Activated CD8-positive, alpha-beta memory T cell treated with anti-CD3 and anti-CD28 coated beads, Interleukin-2, amount 50 U/mL, for 48 hours (primary cell): ENCODE measurements around the gene WDR75.
"Not testable (repeated sequence)": the region's sequence is repeated elsewhere in the genome, so short reads cannot be mapped to it uniquely, and the experiment has no call there.

Experiments used
- DNase-seq: peaks from one replicate; pipeline ENCODE4 v3.0.0-alpha.2; 2020

The WDR75 gene

GRCh38 chr2:189442468-189442867 lies 1.2 kb downstream of the WDR75 start:
- peak; percentile 53 for DNase-seq

GRCh38 chr2:189444322-189444721 lies 3.0 kb downstream of the WDR75 start:
- DNase-seq, result no peak

- DNase-seq, result no peak
Observed at GRCh38 chr2:189446780-189447179, 5.5 kb downstream of the WDR75 start.

- no peak for DNase-seq
Observed at GRCh38 chr2:189454009-189454408, 12.7 kb downstream of the WDR75 start.

GRCh38 chr2:189465076-189465475 lies 23.8 kb downstream of the WDR75 start:
- no peak for DNase-seq

GRCh38 chr2:189465478-189465877 lies 24.2 kb downstream of the WDR75 start:
- no peak for DNase-seq

- no peak for DNase-seq
Observed at GRCh38 chr2:189466046-189466445, 24.8 kb downstream of the WDR75 start.

- DNase-seq, result no peak
Observed at GRCh38 chr2:189466656-189467055, 25.4 kb downstream of the WDR75 start.

GRCh38 chr2:189467160-189467559 lies 25.9 kb downstream of the WDR75 start:
- DNase-seq, result no peak

GRCh38 chr2:189467593-189467992 lies 26.3 kb downstream of the WDR75 start:
- DNase-seq, result no peak

GRCh38 chr2:189474526-189474925 lies 33.3 kb downstream of the WDR75 start:
- no peak for DNase-seq

GRCh38 chr2:189477756-189478155 lies 36.5 kb downstream of the WDR75 start:
- DNase-seq, result no peak

- not testable (repeated sequence) for DNase-seq
Observed at GRCh38 chr2:189478289-189478688, 37.0 kb downstream of the WDR75 start.

- no peak for DNase-seq
Observed at GRCh38 chr2:189481071-189481470, 39.8 kb downstream of the WDR75 start.

- no peak for DNase-seq
Observed at GRCh38 chr2:189483571-189483970, 42.3 kb downstream of the WDR75 start.

GRCh38 chr2:189483980-189484740 lies 42.9 kb downstream of the WDR75 start:
- DNase-seq, result no peak

- no peak for DNase-seq
Observed at GRCh38 chr2:189485146-189485545, 43.9 kb downstream of the WDR75 start.

- no peak for DNase-seq
Observed at GRCh38 chr2:189486237-189486770, 45.0 kb downstream of the WDR75 start.

GRCh38 chr2:189487283-189488007 lies 46.2 kb downstream of the WDR75 start:
- no peak for DNase-seq

GRCh38 chr2:189488008-189488310 lies 46.7 kb downstream of the WDR75 start:
- no peak for DNase-seq

- DNase-seq, result no peak
Observed at GRCh38 chr2:189492451-189492850, 51.2 kb downstream of the WDR75 start.

- DNase-seq, result no peak
Observed at GRCh38 chr2:189498205-189498604, 56.9 kb downstream of the WDR75 start.

GRCh38 chr2:189499137-189499536 lies 57.9 kb downstream of the WDR75 start:
- no peak for DNase-seq

GRCh38 chr2:189500456-189501160 lies 59.3 kb downstream of the WDR75 start:
- no peak for DNase-seq
